ENCODE results near the gene ADH1A. TPM values are rescaled to one million over a fixed set of nuclear protein-coding genes. Genes with fewer than 3 reads are reported as not detected.

Gene ADH1A
- total RNA-seq, 1 experiment from 2014 or later = not detected

DNA sequence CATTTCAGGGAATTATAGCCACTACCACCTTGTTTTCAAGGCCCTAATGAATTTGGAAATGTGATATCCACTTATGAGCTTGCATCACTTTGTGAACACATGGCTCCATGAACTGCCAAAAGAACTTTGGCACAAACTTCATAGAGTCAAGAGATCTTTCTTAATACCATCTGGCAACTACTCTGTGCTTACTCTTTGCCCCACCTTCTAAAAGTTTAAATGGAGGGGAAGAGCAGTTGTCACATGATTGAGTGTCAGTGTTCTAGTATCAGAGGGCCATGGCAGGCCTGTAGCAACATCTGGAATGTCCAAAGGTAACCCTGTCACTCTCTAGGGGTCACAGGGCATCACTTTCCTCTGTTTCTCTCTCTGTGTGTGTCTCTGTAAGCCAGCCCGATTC lies 33.0 kb upstream of the ADH1A start:
- no TSS peak for BruUV-seq (replicated peaks)
- ATAC-seq = no peak
- H4K20me1 ChIP-seq (ENCODE audit: insufficient read depth) = no peaks in the 10 kb centered on the region
- H3K4me1 ChIP-seq (ENCODE audit: control insufficient read depth in 1 of 2, insufficient read depth in 2 of 2, low read length in 2 of 2) = no peaks in the 10 kb centered on the region
- no peaks in the 10 kb centered on the region for H3K27me3 ChIP-seq (ENCODE audit: insufficient read depth, low read length)
- no peak overlapping the region for H2AFZ ChIP-seq (ENCODE audit: low read depth, low read length, poor library complexity, severe bottlenecking)
- H3K9me2 ChIP-seq (ENCODE audit: insufficient read depth) = no peaks in the 10 kb centered on the region
- no peaks in the 10 kb centered on the region for H3K79me2 ChIP-seq (ENCODE audit: insufficient read depth, low read length)
- no peaks in the 10 kb centered on the region for H3K36me3 ChIP-seq (ENCODE audit: control insufficient read depth in 1 of 2, insufficient read depth in 2 of 2, low read length in 2 of 2)
- intact Hi-C loops (cut with micrococcal nuclease) = no loop called here
- POLR2A ChIA-PET = no interaction called here
- TF ChIP-seq TCF7L2 (IDR thresholded peaks at IDR 0.05; ENCODE audit: borderline replicate concordance, extremely low read depth, insufficient read depth, insufficient read length) = no peak
- TF ChIP-seq SP1 (IDR thresholded peaks at IDR 0.05; ENCODE audit: low read depth) = no peak
- TF ChIP-seq EZH2 (IDR thresholded peaks at IDR 0.05) = no peak
- TF ChIP-seq CEBPB (IDR thresholded peaks at IDR 0.05; ENCODE audit: low read depth) = no peak
- TF ChIP-seq EZH2phosphoT487 (IDR thresholded peaks at IDR 0.05; ENCODE audit: borderline replicate concordance) = no peak
- no peak for TF ChIP-seq YY1 (IDR thresholded peaks at IDR 0.05; ENCODE audit: extremely low read depth, insufficient replicate concordance, low read depth, low read length)
- TF ChIP-seq, protein P1, sequence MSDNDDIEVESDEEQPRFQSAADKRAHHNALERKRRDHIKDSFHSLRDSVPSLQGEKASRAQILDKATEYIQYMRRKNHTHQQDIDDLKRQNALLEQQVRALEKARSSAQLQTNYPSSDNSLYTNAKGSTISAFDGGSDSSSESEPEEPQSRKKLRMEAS (IDR thresholded peaks at IDR 0.05) = no peak
- TF ChIP-seq EGR1 (IDR thresholded peaks at IDR 0.05; ENCODE audit: low read depth) = no peak
- TF ChIP-seq POLR2A (IDR thresholded peaks at IDR 0.05; ENCODE audit: borderline replicate concordance, extremely low read depth, insufficient read depth, insufficient read length) = no peak
- no peak for TF ChIP-seq POLR2AphosphoS5 (IDR thresholded peaks at IDR 0.05; ENCODE audit: low read depth, low read length)
- no peak for TF ChIP-seq RAD21 (IDR thresholded peaks at IDR 0.05; ENCODE audit: low read depth)
- no peak for TF ChIP-seq ELF1 (IDR thresholded peaks at IDR 0.05; ENCODE audit: borderline replicate concordance, low read depth)
- TF ChIP-seq, protein P2, sequence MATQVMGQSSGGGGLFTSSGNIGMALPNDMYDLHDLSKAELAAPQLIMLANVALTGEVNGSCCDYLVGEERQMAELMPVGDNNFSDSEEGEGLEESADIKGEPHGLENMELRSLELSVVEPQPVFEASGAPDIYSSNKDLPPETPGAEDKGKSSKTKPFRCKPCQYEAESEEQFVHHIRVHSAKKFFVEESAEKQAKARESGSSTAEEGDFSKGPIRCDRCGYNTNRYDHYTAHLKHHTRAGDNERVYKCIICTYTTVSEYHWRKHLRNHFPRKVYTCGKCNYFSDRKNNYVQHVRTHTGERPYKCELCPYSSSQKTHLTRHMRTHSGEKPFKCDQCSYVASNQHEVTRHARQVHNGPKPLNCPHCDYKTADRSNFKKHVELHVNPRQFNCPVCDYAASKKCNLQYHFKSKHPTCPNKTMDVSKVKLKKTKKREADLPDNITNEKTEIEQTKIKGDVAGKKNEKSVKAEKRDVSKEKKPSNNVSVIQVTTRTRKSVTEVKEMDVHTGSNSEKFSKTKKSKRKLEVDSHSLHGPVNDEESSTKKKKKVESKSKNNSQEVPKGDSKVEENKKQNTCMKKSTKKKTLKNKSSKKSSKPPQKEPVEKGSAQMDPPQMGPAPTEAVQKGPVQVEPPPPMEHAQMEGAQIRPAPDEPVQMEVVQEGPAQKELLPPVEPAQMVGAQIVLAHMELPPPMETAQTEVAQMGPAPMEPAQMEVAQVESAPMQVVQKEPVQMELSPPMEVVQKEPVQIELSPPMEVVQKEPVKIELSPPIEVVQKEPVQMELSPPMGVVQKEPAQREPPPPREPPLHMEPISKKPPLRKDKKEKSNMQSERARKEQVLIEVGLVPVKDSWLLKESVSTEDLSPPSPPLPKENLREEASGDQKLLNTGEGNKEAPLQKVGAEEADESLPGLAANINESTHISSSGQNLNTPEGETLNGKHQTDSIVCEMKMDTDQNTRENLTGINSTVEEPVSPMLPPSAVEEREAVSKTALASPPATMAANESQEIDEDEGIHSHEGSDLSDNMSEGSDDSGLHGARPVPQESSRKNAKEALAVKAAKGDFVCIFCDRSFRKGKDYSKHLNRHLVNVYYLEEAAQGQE (IDR thresholded peaks at IDR 0.05; ENCODE audit: low read depth) = no peak
- TF ChIP-seq FOSL1 (IDR thresholded peaks at IDR 0.05; ENCODE audit: low read depth) = no peak
- no peak for TF ChIP-seq JUND (IDR thresholded peaks at IDR 0.05)
- no peak for TF ChIP-seq ZBTB33 (IDR thresholded peaks at IDR 0.05; ENCODE audit: extremely low read depth, insufficient replicate concordance, low read length)
- no peak for TF ChIP-seq ATF3 (IDR thresholded peaks at IDR 0.05)
- TF ChIP-seq SRF (IDR thresholded peaks at IDR 0.05; ENCODE audit: low read depth) = no peak
- TF ChIP-seq ZFX (IDR thresholded peaks at IDR 0.05) = no peak
- no peak for TF ChIP-seq ZNF274 (IDR thresholded peaks at IDR 0.05; ENCODE audit: low read depth, low read length)
- H3K4me3 ChIP-seq (replicated peaks in 1 of 2; ENCODE audit: low read depth in 1 of 2, low read length in 2 of 2) = no peak overlapping the region
- no peaks in the 10 kb centered on the region for H3K9me3 ChIP-seq (ENCODE audit: control insufficient read depth in 1 of 2, insufficient read depth in 1 of 2, low read depth in 1 of 2, low read length in 2 of 2)
- DNase-seq (ENCODE audit: low read depth, low spot score) = no peak
- CTCF ChIA-PET = no interaction called here
- no peak overlapping the region for H3K27ac ChIP-seq (ENCODE audit: low read depth, low read length)
- no peak overlapping the region for H3K9ac ChIP-seq (ENCODE audit: low read length)
- no peak overlapping the region for H3K4me2 ChIP-seq (ENCODE audit: low read length)
- RAD21 ChIA-PET (ENCODE audit: low non-redundant PET in 1 of 2, low total read pairs in 2 of 2, uncharacterized antibody in 2 of 2, unreplicated experiment in 2 of 2) = no interaction called here

All from HCT116 (cell line).